NCI-H446 (cell line): ENCODE measurements around the gene RRAS2.
"Not testable (repeated sequence)": the region's sequence is repeated elsewhere in the genome, so short reads cannot be mapped to it uniquely, and the experiment has no call there.

Experiments
- DNase-seq, 2 experiments: peaks; one replicate each; lab custom pipeline; 2025; lab: John Stamatoyannopoulos, UW

Gene RRAS2

DNA sequence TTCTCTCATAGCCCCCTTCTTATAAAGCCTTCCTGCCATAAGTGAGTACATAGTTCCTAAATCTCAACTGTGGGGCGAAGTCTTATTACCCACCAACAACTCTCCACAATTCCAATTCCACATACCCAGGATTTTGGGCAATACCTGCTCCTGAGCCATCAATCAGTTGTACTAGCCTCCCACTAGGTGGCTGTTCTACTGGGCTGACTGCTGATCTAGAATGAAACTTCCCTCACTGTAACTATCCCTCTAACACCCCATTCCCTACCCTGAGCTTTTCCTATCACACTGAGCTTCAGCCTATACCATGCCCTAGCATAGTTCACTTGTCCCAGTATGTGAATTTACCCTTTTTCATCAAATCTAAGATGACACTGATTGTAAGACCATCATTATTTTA lies 52.5 kb downstream of the RRAS2 start:
- no peak for DNase-seq

DNA sequence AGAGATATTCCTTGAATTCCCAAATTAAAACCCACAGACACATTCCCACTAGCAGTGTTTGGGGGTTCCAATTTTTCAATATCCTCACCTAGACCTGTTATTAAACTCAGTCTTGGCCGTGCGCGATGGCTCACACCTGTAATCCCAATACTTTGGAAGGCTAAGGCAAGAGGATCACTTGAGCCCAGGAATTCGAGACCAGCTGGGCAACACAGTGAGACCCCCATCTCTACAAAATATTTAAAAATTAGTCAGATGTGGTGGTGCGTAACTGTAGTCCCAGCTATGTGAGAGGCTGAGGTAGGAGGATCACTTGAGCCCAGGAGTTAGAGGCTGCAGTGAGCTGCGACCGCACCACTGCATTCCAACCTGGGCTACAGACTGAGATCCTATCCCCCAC lies 53.3 kb downstream of the RRAS2 start:
- no peak for DNase-seq

DNA sequence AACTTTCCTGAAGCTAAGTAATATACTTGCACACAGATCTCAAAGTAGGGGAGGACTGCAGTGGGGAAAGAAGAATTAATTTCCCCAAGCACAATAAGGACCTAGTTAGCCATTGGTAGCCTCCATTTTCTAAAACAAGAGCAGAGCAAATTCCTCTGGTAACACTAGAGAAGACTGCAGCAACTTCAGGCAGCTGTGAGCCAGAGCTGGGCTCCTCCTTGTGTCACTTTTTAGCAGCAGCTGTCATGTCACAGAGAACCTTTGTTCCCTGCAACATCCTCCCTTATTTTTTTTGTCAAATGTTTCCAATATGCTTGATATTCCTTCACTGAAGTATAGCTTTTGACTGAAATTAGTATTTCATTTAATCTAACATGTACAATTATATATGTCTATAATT lies 54.4 kb downstream of the RRAS2 start:
- no peak for DNase-seq

DNA sequence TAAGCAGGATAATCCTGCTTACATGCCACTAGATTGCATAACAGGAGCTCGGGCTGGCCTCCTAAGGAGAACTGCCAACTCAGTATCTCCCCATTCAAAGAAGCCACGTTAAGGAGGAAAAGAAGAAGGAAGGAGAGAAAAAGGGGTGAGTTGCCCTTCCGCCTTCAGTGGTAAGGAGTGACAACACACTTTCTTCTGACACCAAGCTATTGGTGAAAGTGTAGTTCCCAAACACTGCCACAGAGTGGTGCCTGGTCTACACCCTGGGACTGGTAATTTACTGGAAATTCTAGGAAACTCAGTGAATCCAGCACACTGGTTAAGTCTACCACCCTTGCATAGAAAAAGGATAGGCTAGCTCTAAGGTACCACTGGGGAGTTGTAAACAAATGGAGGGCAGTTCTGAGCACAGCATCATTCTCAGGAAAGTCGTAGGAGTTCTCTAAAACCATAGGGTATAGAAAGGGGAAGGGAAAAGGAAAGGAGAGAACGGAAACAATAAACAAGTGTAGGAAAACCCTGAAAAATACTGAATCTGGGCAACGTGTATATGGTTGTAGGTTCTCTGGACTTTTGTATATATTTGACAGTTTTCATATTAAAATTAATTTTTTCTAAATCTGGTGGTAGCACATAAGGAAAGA lies 58.2 kb downstream of the RRAS2 start:
- DNase-seq = peak; percentile 31 to 72

DNA sequence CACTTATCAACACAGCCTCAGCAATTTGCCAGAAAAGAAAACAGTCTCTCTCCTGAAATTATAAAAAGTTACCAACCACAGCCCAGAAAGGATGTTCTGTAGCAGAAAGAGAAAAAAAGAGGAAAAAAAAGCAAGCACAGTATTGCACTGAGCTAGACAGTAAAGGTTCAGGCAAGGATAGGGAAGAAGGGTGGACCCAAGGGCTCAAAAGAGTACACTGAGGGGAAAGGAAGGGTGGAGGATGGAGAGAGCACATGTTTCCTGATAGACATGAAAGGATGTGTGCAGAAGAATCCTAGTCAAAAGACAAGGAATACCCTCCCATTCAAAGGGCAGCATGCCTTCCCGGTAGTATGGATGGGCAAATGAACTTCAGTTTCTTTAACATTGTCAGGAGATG lies 59.1 kb downstream of the RRAS2 start:
- DNase-seq = no peak

DNA sequence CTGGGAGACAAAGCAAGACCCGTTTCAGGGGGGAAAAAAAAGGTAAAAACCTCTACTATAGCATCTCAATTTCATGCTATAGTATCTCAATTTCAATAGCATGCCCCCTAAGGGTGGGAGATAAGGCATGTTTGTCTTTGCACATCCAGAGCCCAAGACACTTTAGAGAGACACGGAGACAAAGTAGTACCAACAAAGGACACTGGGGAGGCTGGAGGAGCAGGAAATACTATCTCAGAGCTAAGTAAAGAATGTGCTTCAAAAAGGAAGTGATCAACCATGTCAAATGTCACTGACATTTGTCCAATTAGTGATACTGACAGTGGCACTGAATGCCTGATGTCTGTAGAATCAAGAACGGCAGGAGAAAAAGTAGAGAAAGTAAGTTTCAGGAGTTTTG lies 68.6 kb downstream of the RRAS2 start:
- no peak for DNase-seq

DNA sequence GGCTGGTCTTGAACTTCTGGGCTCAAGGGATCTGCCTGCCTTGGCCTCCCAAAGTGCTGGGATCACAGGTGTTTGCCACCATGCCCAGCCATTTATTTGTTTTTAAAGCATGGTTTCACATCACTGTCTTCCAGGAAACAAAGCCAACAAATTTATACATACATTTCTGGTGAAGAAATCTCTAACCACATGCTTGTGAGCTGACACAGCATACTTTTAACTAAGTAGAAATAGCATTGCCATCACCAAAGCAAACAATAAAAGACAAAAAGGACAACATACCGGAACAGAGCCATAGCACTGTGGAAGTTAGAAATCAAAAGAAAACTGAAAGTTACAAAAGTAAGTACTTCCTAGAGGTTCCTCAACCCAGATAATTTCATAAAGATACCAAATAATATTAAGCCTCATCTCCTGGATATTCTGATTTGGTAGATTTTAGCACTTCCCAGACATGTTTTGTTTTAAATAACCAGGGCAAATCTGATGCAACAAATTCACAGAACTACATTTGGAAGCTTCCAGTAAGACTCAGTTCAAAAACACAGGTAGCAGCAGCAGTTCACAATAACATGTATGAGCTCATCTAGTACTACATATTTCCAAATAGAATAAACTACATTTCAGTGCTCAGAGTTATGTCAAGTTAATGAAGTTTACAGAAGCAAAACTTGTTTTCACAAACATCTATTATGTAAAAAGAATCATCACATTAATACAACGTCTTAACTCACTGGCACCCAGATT lies 70.6 kb downstream of the RRAS2 start:
- no peak for DNase-seq

DNA sequence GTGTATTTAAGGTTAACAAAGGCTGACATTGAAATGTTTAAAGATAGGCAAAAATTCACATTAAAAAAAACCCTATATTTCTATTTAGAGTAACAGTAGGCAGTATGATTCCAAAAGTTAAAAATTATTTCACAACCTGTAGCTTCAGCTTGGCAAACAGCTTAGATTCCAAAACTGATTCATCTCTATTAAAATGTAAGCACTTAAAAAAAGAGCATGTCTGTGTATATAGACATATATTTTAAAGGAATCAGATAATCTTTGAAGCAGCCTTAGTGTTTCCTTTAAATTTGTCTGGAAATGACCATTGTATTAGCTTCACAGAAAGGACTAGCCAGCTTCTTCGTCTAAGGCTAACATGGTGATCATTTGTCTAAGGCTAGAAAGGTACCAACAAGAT lies 80.1 kb downstream of the RRAS2 start:
- DNase-seq = not testable (repeated sequence)

DNA sequence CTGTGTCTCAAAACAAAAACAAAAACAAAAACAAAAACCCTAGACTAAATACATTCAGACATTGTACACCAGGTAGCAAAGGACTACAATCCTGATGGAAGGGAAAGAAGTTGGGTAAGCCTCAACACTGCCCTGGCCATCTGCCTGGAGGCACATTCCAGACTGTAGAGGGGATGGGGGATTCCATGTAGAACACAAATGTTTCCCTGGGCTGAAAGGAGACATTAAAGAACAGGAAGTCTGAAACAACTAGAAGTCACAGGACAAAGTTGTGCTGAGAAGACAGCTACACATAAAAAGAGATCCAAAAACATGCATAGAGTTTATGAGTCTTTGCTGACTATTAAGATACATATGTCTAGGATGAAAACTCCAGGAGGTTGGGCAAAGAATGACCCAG lies 83.9 kb downstream of the RRAS2 start:
- no peak for DNase-seq

DNA sequence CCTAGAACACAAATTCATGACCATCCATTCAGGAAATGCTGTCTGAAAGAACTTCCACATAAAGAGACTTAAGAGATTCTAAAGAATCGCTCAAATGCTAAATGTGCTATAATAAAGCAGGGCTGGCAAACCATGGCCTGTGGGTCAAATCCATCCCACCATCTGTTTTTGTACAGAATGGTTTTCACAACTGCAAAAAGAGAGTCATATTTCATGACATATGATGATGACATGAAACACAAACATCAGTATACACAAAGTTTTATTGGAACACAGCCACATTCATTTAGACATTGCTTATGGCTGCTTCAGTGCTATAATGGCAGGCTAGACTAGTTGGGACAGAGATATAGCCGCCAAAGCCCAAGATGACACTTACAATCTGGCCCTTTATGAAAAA lies 85.1 kb downstream of the RRAS2 start:
- DNase-seq = no peak

DNA sequence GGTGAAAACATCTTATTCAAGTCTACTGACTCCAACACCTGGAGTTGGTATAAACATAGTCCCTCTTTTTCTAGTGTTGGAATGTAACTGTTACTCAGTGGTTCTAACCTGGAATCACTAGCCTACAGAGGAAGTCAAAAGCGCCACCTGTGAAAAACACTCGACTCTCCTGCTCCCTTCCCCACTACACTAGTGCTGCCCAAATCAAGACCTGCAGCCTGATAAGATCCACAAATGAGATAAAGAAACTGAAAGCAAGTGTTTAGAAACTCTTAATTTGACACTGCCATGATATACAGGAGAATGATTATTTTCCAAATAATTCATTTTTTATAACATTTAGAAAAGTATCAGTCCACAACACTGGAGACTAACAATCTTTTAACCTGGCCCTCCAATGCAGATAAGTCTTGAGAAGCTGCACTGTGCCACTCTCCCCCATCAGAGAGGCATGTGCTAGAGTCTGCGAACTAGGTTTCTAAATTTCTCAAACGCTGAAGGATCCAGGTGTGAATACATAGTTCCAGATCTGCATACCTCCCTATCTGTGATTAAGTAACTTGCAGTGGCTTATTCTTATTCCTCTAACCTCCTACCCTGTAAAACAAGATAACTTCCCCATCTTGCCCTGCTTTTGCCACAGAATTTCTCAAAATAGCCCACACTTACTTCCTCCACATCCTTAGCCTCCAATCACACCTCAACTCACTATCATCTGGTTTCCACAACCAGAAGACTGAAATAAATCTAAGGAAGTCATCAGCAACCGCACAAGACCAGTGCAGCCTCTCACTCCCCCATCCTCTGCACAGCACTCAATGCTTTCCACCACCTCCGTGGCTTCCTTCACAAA lies 88.1 kb downstream of the RRAS2 start:
- no peak for DNase-seq

DNA sequence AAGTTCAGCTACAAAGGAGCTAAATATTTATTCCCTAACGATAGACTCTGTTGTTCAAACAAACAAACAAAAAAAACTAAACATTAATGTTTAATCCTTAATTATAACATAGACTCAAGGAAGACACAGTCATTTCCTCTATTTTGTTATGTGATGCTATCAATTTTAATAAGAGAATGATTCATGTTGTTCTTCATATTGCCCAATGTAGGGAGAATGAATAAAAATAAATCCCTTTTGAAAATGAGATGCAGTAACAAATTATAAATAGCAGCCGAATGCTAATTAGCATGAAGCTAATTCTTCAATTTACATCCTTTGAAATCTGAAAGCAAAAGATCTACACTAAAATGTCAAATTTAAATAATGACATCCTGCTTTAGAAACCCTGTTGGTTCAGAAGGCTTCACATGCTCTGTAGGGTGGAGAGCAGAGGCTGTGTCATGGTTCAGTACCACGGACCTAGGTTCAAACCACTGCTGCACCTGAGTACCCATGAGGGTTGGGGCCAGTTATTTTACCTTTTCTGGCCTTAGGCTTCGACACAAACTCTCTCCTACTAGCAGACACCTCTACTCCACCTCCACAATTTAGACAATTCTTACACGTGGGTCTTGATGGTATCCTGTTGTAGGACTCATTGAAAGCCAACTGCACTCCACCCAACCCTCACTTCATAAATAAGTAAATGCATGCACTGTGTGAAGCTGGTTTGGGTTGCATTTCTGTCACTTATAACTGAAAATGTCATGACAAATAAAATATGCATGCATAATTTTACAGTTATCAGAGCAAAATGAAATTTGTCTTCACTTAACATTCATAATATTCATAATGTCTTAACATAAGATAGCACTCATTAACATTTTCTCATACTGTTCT lies 89.0 kb downstream of the RRAS2 start:
- no peak for DNase-seq

DNA sequence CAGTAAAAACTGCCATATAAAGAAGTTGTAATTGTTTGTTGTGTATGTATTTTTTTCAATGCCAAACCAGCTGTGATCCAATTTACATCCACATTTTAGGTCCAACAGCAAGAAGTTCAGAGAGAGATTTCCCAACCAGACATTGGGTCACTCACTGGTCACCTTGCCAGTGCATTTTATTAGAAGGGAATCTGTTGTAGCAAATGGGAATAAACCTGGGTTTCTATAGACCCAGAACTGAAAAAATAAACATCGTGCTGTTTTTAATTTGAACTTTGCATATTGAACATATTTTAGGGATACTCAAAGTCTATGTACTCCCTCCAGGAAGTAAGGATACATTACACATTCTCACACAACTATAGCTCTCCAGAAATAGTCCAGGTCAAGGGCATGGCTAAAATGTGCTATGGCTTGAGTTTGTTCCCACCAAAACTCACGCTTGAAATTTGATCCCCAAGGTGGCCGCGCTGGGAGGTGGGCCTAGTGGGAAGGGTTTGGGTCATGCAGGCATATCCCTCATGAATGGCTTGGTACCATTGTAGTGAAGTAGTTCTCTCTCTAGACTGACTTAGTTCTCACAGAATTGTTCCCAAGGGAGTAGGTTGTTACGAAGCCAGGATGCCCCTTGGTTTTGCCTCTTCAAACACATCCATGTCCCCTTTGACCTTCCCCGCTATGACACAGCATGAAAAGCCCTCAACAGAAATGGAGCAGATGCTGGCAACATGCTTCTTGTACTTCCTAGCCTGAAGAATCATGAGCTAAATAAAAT lies 90.9 kb downstream of the RRAS2 start:
- no peak for DNase-seq

DNA sequence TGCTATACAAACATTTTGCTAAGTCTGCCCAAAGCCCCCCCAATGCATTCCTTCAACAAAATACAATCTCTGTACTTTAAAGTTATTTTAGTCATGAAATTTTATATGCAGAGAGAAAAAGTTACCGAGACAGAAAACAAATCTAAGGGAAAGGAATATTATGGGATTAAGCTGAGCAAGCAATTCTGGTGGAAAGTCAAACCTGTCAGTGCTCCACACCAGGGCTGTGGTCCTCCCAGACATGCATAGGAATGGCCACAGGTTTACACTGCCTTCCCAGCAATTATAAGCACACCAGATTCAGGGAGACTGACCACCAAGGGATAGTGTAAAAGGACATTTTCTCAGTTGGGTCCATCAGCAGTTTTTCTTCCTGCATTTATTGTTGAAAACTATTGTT lies 92.4 kb downstream of the RRAS2 start:
- no peak for DNase-seq

DNA sequence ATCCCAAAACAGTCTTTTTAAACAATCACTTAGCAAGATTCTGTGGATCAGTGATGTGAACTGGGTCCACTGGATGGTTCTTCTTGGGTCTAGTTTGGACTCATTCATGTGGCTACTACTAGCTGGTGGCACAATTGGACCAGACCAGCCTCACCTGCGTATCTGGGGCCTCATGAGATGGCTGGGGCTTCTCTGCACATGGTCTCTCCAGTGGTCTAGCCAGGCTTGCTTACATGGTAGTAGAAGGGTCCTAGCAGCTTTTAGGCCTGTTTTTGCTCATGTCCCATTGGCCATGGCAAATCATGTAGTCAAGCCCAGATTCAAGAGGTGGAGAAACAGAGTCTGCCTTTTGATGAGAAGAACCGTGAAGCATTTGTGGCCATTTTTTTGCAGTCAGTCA lies 94.0 kb downstream of the RRAS2 start:
- no peak for DNase-seq

DNA sequence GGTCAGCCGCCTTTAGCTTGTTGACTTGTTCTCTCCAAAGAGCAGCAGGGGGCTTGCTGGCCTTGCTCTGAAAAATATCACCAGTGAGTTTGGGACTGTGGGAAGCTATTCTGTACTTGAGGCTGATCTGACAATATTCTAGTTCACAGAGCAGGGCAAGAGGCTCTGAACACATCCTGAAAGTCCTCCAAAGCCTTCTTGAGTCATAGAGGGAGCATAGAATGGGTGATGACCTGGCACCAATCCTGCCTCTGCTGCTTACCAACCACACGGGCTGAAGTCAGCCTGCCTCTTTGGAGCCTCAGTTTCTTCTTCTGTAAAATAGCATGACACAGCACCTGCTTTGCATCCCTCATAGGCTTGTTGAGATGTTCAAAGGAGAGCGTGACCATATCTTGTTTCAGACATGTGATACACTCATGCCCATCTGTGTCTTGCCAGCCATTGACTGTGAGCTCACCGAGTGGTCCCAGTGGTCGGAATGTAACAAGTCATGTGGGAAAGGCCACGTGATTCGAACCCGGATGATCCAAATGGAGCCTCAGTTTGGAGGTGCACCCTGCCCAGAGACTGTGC lies 96.6 kb downstream of the RRAS2 start:
- DNase-seq = no peak

DNA sequence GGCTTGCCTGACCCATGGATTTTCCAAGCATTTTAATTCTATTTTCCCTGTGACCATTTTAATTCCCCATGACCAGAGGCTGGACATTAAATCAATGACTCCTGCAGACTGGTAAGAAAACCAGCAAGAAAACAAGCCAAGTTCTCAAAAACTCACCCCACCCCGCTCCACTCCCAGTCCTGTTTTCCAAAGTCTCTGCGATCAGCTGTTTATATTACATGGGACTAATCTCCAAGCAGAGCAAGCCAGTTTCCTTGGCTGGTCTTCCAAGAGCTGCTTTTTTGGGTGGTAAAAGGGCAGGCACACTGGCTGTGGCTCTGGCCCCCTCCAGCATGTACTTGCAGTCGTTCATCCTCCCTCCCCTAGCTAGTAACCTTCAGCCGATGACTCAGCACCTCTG lies 97.9 kb downstream of the RRAS2 start:
- no peak for DNase-seq

DNA sequence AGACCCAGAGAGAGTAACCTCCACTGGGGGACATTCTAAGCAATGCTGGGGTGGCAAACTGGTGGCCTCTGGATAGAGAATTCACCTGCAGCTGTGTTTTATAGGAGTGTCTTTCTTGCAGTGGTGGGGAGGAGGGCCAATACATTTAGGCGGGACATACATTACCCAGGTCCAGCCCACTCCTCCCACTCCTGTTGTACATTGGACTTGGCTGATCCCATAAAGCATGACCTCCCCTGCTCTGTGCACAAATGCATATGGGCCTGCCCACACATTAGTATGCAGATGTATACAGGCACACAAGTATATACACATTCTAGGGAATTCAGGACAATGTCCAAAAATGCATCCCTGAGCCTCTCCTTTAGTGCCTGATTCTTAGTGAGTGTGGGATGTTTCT lies 99.1 kb downstream of the RRAS2 start:
- DNase-seq = no peak

DNA sequence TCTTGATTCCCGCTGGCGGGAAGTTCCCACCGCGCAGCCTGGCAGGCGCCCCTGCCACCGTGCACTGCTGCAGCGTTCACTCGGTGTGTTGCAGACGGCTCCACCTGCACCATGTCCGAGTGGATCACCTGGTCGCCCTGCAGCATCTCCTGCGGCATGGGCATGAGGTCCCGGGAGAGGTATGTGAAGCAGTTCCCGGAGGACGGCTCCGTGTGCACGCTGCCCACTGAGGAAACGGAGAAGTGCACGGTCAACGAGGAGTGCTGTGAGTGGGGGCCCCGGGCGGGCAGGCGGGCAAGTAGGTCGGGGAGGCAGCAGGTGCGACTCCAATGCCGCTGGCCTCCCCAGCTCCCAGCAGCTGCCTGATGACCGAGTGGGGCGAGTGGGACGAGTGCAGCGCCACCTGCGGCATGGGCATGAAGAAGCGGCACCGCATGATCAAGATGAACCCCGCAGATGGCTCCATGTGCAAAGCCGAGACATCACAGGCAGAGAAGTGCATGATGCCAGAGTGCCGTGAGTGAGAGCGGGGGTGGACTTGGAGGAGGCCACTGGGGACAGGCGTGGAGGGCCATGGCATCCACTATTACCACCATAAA lies 99.7 kb downstream of the RRAS2 start:
- no peak for DNase-seq

DNA sequence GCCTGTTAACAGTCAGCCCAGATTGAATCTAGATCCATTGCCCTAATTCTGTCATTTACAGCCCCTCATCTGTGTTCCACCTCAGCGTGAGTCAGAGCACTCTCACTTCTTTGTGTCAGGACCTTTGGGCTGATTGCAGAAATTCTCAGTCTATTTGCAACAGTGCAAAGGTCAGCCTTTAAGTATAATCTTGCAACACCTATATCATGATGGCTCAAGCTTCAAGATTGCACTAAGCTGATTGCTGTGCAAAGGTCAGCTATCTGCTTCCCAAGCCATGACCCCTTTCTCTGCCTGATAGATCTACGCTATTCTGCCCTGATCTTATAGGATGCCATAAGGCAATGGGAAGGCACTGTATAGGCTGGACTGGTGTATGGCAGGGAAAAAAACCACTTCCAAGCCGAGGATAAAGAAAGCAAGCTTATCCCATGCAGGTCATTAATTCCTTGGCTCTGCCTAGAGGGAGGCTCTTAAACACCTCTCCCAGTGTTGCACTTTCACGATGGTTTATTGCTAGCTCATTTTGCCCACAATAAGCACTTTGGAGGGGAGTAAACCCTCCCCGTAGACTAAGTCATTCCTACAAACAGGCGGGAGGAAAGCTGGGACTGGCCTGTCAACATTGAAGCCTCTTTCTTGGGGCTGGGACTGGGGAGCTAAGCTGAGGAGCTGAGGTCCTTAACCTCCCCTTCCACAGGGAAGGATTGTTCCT lies 100.6 kb downstream of the RRAS2 start:
- DNase-seq = no peak
